HuH-7 (cell line): ENCODE measurements around the gene TSC22D1.

Source experiments
- DNase-seq: peaks from one replicate; pipeline ENCODE4 v3.0.0; 2011; ENCODE audit warnings: low spot score

TSC22D1 gene

DNA sequence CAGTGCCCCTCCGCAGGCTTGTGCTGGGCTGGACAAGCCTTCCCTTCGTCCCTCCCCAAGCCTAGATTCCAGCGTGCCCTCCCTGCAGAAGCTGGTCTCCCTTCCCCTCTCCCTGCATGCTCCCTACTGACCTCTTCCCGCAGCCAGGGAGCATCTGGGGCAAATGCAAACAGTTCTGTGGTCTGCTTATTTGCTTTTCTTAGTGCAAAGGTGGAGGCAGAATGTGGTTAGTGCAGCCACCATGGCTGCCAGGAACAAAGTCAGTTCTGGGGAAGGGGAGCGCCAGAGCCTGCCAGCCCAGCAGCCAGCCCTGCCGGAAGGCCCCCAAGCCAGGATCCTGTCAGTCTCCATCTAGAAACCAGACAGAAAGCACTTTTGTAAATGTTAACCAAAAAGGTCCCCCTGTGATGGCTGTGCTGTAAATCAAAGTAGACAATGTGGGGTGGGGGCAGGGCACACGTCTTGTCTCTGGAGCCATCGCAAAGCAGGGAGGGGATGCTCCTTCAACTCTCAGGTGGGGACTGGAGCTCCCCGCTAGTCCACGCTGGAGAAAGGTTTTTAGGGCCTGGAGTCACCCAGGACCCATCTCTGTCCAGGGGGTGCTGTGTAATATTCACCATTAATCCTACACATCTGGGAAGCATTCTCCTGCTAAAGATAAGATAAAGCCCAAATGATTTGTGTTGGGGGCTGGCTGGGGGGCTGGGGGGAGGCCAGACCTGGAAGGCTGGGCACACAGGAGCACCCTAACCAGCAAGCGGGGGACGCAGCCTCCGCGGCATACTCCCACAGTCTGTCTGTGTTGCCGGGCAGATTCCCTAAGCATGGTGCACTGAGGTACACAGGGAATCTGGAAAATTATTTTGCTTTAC, 171.6 kb downstream of the TSC22D1 start:
- DNase-seq = peak; percentile 69

DNA sequence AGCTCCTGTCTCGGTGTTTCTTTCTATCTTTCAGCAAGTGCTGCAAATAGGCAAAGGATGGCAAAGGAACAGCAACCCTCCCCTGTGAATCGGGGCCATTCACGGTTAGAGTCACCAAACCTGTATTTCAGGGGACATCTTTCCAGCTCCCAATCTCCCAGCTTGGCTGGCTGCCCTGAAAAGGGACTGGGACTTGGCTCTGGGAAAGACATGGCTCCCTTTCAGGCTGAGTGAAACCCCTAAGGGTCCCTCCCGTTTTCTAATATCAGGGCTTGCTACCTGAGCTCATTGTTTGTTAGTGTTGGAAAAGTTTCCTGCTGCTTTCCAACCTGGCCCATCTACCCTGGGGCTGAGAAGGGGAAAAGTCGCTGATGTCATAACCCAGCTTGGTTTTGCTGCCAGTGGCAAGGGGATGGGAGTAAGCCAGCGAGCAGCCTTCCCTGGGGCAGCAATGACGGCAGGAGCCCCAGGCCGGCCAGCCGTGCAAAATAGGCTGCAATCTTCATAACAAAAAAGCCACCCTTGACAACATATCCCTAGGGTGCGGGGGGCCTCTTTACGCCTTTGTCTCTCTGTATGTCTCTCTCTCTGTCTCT, 172.6 kb downstream of the TSC22D1 start:
- DNase-seq = no peak

DNA sequence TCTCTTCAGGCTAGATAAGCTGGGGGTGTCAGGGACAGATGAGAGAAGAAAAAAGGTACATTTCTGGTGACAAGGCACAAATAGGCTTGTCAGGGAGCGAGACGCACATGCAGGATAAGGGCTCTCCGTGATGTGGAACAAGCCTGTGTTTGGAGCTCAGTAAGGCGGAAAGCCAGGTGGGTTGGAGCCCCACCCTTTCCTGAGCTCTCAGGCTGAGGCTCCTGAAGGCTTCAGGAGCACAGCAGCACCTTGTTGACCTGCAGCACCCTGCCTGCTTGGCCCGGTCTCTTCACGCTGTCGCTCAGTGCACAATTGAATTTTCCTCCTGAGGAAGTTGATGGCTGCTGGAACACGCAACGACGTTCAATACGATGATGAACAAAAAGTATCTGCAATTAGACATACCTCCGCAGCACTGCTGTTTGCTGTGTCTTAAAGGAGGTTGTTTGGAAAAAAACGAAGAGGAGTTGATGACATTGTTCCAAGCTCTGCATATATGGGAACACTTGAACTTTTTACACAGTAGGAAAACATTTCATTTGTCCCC, 173.2 kb downstream of the TSC22D1 start:
- no peak for DNase-seq

DNA sequence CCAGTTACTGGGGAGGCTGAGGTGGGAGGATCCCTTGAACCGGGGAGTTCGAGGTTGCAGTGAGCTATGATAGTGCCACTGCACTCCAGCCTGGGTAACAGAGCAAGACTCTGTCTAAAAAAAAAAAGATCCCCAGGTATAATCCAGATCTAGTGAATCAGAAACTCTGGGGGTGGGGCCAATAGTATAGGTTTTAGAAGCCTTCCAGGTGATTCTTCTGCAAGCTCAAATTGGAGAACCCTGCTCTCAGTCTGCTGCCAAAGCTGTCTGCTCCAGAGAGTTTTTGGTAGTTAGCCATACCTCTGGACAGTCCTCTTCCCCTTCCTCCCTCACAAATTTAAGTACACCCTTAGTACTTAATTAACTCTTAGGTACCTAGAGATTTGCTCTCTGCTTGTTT, 174.6 kb downstream of the TSC22D1 start:
- no peak for DNase-seq

DNA sequence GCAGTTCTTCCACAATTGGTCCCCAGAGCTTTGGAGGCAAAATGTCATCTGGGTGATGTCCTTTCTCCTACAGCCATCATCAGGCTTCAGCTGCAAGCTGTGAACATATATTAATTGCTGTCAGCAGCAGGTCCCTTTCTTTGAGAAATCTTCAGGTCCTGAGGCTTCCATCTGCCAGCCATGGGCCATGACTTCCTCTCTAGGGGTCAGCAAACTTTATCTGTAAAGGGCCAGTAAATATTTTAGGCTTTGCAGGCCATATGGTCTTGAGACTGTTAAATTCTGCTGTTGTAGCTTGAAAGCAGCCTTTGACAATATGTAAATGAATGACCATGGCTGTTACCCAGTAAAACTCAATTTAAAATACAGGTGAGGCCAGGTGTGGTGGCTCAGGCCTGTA, 175.4 kb downstream of the TSC22D1 start:
- DNase-seq = no peak

DNA sequence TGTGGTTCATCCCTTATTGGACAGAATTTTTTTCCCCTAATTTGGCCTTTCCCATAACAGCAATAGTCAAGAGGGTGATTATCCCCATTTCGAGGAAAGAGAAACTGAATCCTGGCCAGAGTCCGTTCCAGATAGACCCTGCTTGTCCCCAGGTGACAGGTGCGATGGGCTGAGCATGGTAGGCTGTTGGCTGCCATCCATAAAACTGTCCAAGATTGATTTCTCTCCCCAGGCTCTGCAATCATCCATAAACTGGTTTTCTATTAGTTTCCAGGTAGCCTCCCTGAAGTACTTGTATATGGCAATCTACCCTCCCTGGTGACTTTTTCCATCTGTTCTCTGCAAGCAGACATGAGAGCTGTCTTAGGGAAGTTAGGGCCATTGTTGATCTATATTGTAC, 177.1 kb downstream of the TSC22D1 start:
- no peak for DNase-seq

DNA sequence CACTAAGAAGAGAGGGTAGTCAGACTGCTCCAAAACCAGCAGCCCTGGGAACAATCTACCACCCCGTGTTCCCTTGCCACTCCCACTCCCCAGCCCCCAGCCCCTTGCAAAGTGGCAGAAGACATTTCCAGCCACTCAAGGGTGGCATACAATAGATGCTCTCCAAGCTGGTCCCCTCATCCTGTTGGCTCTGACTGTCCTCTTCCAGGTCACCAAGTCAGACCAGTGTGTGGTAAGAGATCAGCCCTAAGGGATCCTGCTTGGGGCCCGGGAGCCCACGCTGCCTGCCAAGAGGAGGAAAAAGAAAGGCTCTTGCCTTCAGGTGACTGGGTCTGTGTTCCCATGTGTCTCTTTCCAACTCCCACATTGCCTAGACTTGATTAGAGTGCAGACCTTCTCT, 177.5 kb downstream of the TSC22D1 start:
- no peak for DNase-seq

DNA sequence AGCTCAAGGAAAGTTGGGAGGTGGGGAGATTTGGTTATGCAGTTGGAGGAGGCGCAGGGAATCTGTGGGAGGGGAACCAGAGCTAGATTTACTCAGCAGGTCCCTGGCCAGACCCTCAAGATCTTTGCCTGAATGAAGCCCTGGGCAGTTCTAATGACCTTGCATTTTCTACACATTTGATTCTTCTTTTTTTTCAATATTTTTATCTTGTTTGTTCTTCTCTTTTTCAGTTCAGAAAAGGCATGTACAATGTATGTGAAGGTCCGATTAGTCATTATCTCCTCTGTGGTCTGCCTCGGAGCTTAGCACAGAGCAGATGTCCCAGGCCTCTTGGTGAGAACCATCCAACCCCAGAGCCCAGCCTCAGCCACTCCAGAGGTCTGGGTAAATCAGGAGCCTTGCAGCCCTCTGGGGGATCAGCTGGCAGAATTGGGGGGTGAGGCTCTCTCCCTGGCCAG, 178.3 kb downstream of the TSC22D1 start:
- DNase-seq = no peak

DNA sequence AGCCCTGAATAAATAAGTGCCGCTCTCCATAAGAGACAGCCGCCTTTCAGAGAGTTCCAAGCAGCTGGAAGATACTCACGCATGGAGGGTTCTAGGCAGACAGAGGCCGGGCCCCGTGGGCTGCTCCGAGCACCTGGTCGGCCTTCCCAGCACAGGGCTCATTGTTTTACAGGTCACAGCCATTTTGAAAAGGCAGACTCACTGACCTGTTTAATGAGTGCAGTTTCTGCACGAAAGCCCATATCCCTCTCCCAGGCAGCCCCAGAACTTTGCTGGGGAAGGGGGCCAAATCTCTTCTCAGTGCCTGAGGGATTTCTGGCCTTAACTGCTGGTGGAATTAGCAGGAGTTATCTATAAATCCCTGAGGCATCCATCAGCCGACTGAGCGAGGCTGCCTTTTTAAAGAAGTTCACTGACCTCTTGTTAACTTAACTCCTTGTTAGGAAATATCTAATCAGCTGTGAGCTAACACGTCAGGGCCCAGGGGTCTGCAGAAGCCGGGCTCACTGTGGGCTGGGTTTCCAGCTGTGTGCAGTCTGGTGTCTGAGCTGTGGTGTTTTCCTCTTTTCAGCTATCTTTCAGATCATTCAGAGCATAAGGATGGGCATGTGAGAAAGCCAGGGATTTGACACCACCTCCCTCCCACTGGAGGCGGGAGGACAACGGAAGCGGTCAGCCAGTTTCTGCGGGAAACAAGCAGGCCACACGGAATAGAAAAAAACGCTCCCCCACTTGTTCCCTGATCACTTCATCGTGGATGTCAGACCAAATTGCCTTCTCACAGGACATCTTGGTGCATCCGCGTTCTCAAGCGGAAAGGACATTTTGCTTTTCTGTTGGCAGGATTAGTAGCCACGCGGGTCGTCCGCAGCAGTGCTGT, 179.2 kb downstream of the TSC22D1 start:
- no peak for DNase-seq

DNA sequence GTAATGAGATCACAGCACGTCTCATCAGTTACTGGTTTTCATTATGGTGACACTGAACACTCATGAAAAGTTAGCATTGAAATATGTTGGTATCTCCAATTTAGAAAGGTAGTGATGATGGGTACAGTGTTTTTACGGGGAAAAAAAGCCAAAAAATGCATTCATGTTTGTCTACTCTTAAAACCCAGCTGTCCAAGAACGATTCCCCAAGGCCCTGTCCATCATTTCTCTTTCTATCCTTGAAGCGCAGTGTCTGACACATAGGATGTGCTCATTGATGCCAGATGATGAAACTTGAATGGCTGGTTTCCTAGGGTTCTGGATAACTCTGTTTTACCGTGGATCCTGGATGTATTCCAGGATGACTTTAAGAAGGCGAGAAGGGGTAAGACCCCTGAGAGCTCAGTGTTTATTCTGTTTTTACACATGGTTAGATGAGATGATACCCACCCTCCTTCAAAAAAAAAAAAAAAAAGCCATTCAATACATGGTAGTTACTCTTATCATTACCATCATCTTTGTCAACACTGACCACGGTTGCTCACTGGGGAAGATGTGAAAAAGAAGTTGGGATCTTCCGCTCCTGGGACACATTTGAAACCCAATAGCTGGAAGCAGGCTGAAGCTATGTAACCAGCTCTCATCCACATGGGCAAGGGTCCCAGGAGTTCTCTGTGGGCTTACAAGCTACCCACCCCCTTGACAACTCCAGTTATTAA, 180.0 kb downstream of the TSC22D1 start:
- no peak for DNase-seq

DNA sequence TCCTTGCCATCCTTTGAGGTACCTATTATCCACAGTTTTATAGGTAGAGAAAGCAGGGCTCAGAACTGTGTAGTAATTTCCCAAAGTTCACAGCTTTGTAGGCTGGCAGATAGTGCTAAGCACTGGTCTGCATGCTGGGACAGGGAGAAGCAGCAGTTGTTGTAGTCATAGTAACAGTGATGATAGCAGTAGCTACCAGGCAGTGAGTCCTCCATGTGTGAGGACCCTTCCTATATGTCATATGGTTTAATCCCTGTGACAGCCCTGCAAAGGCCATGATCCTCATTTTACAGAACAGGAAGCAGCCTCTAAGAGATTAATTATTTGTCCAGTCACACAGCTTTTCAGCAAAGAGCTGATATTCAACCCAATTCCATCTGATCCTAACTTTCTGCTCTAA, 181.5 kb downstream of the TSC22D1 start:
- no peak for DNase-seq

DNA sequence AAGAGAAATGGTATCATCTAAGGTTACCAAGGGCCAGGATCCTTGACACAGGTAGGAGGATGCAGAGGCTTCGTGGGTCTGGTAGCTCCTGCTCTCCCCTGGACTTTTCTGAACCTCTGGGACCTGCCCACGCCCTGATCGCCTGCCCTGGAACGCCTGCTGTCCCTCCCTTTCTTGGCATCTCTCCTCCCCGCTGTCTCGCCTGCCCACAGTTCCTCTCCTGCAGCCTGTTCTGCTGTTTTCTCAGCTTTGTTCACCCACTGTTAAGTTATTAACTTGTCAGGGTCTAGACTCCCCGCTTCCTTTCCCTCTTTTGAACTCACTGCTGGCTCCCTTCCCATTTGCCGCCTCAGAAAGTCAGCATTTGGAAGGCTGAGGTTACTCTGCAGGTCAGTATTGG, 182.7 kb downstream of the TSC22D1 start:
- no peak for DNase-seq

DNA sequence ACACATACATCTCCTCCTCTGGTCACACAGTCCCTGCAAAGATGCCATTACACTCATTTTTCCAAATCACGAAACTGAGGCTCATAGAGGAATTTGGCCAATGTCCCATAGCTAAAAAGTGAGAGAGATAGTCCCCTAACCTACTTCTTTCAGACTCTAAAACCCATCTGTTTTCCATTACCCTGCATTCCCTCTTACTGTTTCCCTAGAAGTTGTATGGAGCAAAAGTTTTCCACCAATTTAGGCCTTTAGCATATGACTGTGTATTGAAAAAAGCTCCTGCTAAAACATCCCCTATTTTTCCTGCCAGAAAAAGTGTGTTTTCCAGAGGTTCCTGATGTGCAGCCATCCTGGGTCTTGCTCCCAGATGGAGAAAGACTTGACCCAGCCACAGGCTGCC, 186.3 kb downstream of the TSC22D1 start:
- DNase-seq = no peak

DNA sequence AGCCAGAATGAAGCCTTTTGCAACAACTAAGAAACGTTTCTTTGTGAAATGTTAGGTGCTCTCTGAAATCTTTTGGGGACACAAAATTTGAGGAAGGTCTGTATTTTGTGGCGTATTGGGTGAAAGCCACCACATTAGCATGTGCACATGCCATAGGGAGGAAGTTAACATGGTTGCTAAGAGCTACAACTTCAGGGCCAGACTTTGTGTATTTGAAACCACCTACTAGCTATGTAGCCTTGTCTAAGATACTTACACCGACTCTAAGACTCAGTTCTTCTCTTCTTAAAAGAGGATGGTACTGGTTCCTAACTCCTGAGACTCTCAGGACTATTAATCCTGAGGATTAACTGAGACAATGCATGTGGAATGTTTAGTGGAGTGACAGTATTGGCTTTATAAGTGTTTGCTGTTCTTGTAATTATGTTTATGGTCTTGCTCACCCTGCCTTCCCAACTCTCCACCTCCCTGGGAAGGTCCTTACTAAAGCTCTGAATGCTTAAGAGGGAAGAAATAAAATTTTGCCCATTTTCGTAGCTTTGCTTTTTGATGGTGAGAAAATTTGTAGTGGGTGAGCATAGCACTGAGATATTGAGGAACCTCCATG, 187.0 kb downstream of the TSC22D1 start:
- no peak for DNase-seq

DNA sequence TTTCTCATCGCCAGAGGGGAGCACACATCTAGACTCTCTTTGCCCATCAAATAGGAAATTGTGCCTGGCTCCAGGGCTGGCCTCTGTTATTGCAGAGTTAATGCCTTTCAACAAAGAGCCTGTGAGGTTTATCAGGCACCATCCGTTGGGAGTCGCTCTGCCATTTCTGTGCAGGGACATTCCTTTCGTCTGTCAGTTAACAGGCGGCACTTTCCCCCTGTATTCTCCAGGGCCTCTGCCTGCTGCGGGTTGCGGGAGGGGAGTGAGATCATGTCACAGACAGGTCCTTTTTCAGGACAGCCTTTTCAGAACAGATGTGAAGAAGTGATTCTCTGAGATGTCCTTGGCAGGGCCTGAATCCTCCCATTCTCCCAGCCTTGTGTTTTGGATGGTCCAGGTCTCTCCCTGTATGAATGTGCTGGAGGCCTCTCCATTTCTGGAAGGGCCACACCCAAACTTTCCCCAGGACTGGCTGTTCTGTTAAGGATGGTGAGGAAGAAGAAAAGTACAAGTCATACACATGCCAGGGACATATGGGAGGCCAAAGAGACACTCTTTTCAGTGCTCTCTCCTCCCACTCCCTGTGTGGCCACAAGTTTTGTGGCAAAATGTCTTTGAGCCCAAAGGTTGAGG, 187.6 kb downstream of the TSC22D1 start:
- DNase-seq = no peak

DNA sequence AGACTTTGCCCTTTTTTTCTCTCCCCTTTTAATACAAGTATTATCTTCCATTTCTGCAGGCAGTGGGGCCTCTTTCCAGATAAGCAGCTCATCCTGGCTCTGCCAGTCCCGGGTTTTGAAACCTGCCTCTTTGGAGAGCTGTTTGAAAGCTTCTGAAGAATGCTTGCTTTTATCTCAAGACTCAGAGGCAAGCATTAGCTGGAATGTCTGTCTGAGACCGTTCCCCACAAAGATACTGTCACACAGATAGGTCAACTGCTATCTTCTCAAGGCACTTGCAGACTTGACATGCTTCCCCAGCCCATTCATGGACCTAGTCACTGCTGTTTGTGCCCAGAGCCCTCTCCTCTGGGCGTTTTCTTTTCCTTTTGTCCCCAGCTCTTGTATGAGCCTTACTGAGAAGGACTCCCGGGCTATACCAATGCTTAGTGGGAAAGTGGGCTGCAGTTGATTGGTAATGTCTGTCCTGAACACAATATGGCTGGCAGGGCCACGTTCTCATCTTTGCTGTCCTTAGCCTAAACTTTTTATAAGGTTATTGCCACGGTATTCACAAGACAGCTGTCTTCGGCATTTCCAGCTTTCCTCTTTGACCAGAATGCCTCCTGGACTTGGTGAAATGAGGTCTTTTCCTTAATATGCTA, 189.1 kb downstream of the TSC22D1 start:
- no peak for DNase-seq

DNA sequence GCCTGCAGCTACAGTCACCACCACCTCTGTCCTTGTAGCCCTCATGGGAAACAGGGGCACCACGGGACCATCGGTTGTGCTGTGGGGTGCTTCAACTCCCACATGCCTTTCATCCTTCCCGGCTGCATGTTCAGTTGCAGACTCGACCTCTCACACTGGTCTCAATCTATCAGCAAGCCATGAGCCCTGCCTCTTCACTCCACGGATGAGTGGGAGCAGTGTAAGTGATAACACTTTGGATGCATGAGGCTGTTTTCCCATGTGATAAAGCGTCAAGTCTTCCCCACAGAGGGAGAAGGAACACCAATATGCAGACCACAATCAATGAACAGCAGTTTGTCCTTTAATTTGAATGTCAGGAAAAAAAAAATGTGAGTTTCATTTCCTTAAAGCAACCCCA, 190.3 kb downstream of the TSC22D1 start:
- no peak for DNase-seq

DNA sequence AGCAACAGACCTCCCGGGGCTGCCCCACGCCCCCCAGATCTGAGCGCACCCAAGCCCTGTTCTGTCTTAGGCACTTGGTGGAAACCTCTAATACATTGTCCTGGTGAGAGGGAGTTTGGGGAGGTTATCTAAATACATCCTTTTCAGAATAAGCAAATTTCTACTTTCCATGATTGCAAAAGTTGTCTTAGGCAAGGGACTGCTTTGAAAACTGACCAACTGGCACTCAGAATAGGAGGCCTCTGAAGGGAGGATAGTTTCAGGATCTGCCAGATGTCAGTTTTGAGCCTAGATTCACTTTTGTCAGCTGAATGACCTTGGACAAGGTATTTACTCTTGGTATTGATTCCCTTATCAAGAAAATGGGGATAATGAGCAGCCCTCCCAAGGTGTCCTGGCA, 190.7 kb downstream of the TSC22D1 start:
- DNase-seq = no peak

DNA sequence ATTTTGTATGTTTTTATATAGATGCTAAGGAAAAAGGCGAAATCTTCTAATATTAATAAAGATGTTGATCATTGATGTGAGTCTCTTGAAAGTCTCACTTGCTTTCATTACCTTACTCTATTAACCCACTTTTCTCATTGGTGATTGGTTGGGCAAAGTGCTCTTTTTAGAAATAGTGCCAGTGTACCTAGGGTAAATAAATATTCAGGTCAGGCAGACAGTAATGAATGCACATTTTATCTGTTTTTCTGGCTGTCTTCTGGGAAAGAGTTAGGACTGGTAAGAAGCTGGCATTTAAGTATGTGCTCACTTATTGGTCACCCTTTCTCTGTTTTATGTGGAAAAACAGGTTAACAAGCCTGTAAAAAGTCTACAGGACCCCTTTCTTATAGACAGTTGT, 191.4 kb downstream of the TSC22D1 start:
- no peak for DNase-seq

DNA sequence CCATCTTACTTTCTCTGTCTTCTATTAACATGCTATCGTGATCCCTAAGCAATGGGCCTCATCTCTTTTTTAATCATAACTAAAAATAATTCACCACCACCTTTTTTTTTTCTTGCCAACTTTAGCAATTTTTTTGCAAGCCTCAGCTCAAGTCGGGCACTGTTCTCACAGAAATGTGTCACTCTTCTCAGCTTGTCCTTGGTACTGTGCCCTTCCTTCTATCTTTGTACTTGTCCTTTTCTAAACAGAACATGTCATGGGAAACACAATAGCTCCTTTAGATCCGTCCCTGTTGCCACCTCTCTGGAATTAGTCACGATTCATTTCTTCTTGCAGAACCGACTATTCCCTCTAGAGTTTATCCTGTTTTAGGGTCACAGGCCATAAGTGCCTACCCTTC, 192.2 kb downstream of the TSC22D1 start:
- no peak for DNase-seq
